Esophagus squamous epithelium (tissue), 4 donors: Measurements from ENCODE around the gene TNKS1BP1.

Source experiments
- CTCF ChIP-seq, 6 experiments: fragments of 450-650 bp in 4 of 6; fragments of 200-600 bp in 2 of 6; sonication (generic) in 2 of 6; IDR thresholded peaks; one replicate each; pipeline ENCODE4 v1.5.1; 2016 to 2019; ENCODE audit warnings: antibody characterized with exemption in 6 of 6, mild to moderate bottlenecking in 4 of 6, moderate library complexity in 4 of 6
- POLR2A ChIP-seq, 4 donors: fragments of 450-650 bp; IDR thresholded peaks; one replicate each; pipeline ENCODE4 v1.6.1; 2017; ENCODE audit warnings: antibody characterized with exemption in 4 of 4, mild to moderate bottlenecking in 4 of 4, moderate library complexity in 3 of 4

- no peak for TF ChIP-seq CTCF (IDR thresholded peaks at IDR 0.05)
- no peak for TF ChIP-seq POLR2A (IDR thresholded peaks at IDR 0.05)
These were observed 19.1 kb upstream of the TNKS1BP1 start for GRCh38 chr11:57343825-57344224.
